ENCODE results near the gene TMEM134.

- TF ChIP-seq, protein P1, sequence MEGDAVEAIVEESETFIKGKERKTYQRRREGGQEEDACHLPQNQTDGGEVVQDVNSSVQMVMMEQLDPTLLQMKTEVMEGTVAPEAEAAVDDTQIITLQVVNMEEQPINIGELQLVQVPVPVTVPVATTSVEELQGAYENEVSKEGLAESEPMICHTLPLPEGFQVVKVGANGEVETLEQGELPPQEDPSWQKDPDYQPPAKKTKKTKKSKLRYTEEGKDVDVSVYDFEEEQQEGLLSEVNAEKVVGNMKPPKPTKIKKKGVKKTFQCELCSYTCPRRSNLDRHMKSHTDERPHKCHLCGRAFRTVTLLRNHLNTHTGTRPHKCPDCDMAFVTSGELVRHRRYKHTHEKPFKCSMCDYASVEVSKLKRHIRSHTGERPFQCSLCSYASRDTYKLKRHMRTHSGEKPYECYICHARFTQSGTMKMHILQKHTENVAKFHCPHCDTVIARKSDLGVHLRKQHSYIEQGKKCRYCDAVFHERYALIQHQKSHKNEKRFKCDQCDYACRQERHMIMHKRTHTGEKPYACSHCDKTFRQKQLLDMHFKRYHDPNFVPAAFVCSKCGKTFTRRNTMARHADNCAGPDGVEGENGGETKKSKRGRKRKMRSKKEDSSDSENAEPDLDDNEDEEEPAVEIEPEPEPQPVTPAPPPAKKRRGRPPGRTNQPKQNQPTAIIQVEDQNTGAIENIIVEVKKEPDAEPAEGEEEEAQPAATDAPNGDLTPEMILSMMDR (IDR thresholded peaks at IDR 0.05; ENCODE audit: low read depth, low read length), result no peak
- no peak for TF ChIP-seq MYC (IDR thresholded peaks at IDR 0.05; ENCODE audit: low read depth, low read length)
- TF ChIP-seq, protein P2, sequence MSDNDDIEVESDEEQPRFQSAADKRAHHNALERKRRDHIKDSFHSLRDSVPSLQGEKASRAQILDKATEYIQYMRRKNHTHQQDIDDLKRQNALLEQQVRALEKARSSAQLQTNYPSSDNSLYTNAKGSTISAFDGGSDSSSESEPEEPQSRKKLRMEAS (IDR thresholded peaks at IDR 0.05; ENCODE audit: low read depth, low read length), result peak; percentile 52; the same call in 1 of the 2 replicates
Observed at GRCh38 chr11:67483831-67484665, 15.0 kb upstream of the TMEM134 start.

Measured in NB4 (cell line).